ENCODE measurements around the gene HDGFL2. TPM values are rescaled to one million over a fixed set of nuclear protein-coding genes. Genes with fewer than 3 reads are reported as not detected.

HDGFL2 gene
- total RNA-seq, 4 donors from 2014 or later, result 15.5 to 39.7 (median 26.9) TPM

DNA sequence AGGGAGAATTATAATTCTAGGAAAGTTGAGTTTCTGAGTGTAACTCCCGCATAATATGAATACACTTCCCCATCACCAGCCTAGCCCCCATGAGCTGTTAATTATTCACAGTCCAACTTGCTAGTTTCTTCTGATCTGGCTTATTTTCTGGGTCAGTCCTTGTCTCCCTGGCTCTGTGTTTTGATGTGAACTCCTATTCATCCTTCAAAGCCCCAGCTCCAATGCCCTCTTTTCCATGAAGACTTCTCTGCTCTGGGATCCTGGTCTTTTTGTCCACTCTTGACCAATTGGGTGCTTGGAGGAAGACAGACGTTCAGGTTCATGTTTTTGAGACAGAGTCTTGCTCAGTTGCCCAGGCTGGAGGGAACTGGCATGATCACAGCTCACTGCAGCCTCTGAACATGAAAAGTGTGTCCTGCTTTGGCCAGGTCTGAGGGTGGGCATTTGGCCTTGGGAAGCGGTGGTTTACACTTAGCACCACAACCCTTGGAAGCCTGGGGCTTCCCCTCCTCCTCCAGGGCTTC is 67.1 kb downstream of the HDGFL2 start:
- TF ChIP-seq, protein P1, sequence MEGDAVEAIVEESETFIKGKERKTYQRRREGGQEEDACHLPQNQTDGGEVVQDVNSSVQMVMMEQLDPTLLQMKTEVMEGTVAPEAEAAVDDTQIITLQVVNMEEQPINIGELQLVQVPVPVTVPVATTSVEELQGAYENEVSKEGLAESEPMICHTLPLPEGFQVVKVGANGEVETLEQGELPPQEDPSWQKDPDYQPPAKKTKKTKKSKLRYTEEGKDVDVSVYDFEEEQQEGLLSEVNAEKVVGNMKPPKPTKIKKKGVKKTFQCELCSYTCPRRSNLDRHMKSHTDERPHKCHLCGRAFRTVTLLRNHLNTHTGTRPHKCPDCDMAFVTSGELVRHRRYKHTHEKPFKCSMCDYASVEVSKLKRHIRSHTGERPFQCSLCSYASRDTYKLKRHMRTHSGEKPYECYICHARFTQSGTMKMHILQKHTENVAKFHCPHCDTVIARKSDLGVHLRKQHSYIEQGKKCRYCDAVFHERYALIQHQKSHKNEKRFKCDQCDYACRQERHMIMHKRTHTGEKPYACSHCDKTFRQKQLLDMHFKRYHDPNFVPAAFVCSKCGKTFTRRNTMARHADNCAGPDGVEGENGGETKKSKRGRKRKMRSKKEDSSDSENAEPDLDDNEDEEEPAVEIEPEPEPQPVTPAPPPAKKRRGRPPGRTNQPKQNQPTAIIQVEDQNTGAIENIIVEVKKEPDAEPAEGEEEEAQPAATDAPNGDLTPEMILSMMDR (IDR thresholded peaks at IDR 0.05; ENCODE audit: low read depth), result no peak

DNA sequence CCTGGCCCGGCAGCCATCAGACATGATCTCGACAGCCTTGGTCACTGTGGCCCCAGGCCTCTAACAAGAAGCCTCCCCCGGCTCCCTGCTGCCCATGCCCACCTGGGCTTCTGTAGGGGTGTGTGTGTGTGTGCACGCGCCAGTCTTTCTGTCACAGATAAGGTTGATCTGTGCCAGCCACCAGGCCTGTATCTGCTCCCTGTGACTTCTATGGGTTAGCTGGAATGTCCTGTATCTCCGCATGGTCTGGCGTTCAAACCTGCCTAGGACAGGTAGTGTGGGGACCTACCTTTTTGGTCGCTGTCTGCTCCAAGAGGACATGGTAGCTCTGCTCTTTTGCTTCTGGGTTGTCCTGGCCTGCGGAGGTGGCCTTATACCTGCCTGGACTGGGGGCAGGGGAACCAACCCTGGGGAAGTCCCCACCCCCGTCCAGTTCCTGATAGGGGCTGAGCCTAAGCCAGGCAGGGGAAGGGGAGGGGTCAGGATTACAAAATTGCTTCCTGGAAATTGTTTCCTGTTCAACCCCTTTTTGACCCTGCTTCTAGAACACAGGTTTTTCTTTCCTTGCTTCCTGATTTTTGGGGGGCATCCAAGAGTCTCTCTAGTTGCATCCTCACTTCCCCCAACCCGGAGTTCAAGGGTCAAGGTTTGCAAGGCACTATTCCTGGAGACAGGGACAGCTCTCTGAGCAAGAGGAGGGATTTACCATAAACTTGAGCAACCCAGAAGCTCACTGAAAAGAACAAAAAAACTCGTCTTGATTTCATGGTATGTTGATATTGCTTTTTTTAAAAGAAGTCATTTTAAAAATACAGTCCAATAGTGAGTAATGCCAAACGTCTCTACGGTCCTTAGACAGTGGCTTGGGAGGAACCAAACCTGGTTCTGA is 67.8 kb downstream of the HDGFL2 start, which contains the start of gene LRG1:
Gene LRG1 (minus strand): TSS at position 344 of the 889 bp plus-strand sequence. CDS start 23 bp downstream, at position 321.
- TF ChIP-seq, protein P1 (IDR thresholded peaks at IDR 0.05; ENCODE audit: low read depth), result no peak

DNA sequence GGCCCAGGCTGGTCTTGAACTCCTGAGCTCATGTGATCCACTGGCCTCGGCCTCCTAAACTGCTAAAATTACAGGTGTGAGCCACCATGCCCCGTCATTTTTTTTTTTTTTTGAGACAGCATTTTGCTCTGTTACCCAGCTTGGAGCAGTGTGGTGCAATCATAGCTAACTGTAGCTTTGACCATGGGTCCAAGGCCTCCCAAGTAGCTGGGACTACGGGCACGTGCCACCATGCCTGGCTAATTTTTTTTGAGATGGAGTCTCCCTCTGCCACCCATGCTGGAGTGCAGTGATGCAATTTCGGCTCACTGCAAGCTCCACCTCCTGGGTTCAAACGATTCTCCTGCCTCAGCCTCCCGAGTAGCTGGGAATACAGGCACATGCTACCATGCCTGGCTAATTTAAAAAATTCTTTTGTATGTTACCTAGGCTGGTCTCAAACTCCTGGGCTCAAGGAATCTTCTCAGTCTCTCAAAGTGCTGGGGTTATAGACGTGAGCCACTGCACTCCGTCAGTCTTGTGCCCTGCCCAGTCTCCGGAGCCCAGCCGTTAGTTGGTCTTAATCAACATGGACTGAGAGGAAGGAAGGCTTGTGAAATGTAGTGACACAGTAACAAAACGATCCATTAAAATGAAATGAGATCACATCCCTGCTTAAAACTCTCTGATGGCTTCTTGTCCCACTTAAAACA is 69.2 kb downstream of the HDGFL2 start:
- TF ChIP-seq, protein P1 (IDR thresholded peaks at IDR 0.05; ENCODE audit: low read depth), result no peak

DNA sequence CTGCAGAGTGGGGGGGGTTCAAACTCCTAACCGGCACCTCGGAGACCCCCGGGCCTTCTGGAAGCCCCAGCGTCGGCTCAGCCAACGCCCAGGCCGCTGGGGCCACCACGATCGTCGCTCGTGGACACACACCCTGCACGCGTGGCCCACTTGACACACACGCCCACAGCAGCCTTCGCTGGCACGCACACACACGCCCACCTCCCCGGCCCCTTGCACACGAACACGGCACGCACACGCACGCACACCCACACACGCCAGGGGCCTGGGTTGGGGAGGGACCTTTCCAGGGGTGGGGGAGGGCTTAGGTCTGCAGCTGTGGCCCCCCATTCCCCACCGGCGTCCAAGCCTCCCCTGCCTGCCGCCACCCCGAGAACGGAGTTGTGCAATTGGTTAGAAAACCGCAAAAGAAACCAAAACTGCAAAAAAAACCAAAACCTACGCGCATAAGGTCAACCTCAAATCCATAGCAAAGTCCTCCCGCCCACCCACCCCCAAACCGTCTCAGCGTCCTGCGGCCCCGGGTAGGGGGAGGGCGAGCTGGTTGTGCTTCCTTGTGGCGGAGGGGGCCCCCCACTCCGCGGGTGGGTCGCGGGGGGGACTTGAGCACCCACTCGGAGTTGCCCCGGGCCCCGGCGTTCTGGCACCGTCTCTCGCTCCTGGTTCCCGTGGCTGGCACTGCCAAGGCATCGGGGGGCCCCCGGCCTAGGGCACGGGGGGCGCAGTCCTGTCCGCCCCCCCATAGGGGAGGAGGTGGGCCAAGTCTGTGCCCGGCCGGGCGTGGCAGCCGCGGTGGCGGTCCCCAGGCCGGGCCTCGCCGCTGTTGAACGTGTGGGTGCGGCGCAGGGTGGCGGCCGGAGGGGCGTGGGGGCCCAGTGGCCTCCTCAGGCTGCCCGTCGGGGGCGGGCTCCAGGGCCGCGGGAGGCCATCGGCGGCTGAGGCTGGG is 71.1 kb downstream of the HDGFL2 start:
- TF ChIP-seq, protein P1 (IDR thresholded peaks at IDR 0.05; ENCODE audit: low read depth), result no peak

DNA sequence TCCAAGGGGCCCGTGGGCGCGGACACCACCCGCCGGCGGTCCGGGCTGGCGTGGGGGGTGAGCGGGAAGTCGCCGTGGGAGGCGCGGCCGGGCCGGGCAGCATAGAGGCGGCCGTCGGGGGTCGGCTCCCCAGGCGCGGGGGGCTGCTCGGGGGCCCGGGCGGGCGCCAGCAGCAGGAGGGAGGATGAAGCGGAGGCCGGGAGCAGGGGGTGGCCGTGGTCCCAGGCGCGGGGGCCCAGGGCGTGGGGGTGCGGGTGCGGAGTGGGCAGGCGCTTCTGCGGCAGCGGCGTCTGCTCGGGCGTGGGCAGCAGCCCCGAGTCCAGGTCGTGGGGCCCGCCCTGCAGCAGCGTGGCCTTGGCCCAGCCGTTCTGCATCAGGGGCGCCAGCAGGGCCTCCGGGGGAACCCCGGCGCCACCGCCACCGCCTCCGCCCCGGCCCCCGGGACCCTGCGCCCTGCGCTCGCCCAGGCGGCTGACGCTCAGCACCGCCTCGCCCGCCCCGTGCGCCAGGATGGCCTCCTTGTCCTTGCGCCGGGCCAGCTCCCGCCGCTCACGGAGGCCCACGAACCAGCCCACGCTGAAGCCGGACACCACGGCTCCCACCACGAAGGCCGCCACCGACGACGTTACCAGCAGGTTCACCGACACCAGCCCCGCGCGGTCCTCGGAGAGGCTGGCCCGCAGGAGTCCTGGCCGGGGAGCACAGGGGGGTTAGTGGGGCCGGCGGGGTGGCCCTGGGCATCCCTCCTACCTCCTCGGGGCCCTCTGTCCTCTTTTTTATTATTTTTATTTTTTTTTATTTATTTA is 71.9 kb downstream of the HDGFL2 start:
- TF ChIP-seq, protein P1 (IDR thresholded peaks at IDR 0.05; ENCODE audit: low read depth), result no peak

Measured in subcutaneous adipose tissue (tissue), 4 donors.